Panc1 (cell line): ENCODE results near the gene SYT17. TPM values are rescaled to one million over a fixed set of nuclear protein-coding genes. Genes with fewer than 3 reads are reported as not detected.

Source experiments
- ATAC-seq: fragments of 200-7000 bp; cut with Tn5 transposase; 2 replicates; pipeline ENCODE4 v1.9.1; 2020; ENCODE audit warnings: mild to moderate bottlenecking, moderate library complexity
- BruUV-seq: library from RNA; stranded (reverse); fragments of 400-500 nt; replicated peaks from 2 replicates; lab custom pipeline; 2021; lab: Mats Ljungman, UMichigan
- CTCF ChIA-PET: fragments of 300-600 bp; sonication (Branson Sonifier 250); formaldehyde crosslinking; loops from one replicate; lab custom pipeline; 2022; ENCODE audit warnings: antibody characterized with exemption; lab: Charles Lee
- POLR2A ChIA-PET: fragments of 300-600 bp; sonication (Branson Sonifier 250); formaldehyde crosslinking; loops from one replicate; lab custom pipeline; 2022; ENCODE audit warnings: antibody characterized with exemption; lab: Charles Lee
- DNase-seq: peaks from one replicate; pipeline ENCODE4 v3.0.0-alpha.2; 2010; ENCODE audit warnings: low read depth, low spot score
- H3K27ac ChIP-seq: 2 replicates; pipeline ENCODE4 v1.5.1; 2011; ENCODE audit warnings: mild to moderate bottlenecking, low read length, inconsistent platforms
- H3K27me3 ChIP-seq: fragments of 200-500 bp; sonication (Bioruptor generic); 2 replicates; pipeline ENCODE4 v1.6.0; 2014; ENCODE audit warnings: low read length, inconsistent platforms; ENCODE audit not compliant: control insufficient read depth, insufficient read depth
- H3K36me3 ChIP-seq: fragments of 200-500 bp; sonication (Bioruptor generic); 2 replicates; pipeline ENCODE4 v1.5.1; 2014; ENCODE audit warnings: inconsistent platforms, mild to moderate bottlenecking, low read length, moderate library complexity; ENCODE audit not compliant: control insufficient read depth, insufficient read depth
- H3K4me1 ChIP-seq: 2 replicates; pipeline ENCODE4 v1.5.1; 2011; ENCODE audit warnings: inconsistent platforms, mild to moderate bottlenecking, low read length, moderate library complexity; ENCODE audit not compliant: control insufficient read depth, insufficient read depth
- H3K4me3 ChIP-seq, 2 experiments: 2 replicates each; pipeline ENCODE4 v1.5.1; 2011 to 2012; ENCODE audit warnings: low read depth in 2 of 2, low read length in 2 of 2, mild to moderate bottlenecking in 2 of 2, inconsistent platforms in 1 of 2, moderate library complexity in 1 of 2
- H3K9me3 ChIP-seq: fragments of 200-500 bp; sonication (Bioruptor generic); 2 replicates; pipeline ENCODE4 v1.5.1; 2014; ENCODE audit warnings: low read depth, mild to moderate bottlenecking, inconsistent platforms, low read length, moderate library complexity; ENCODE audit not compliant: control insufficient read depth, insufficient read depth
- CTCF ChIP-seq: fragments of 450-650 bp; IDR thresholded peaks from 2 replicates; pipeline ENCODE4 v1.5.1; 2017; ENCODE audit warnings: mild to moderate bottlenecking
- POLR2AphosphoS5 ChIP-seq: IDR thresholded peaks from 2 replicates; pipeline ENCODE4 v1.6.1; 2012; ENCODE audit warnings: mild to moderate bottlenecking, low read depth, low read length, moderate library complexity
- REST ChIP-seq, 2 experiments: IDR thresholded peaks; 2 replicates each; pipeline ENCODE4 v1.6.1; 2011 to 2012; ENCODE audit warnings: low read depth in 2 of 2, control low read depth in 1 of 2, low read length in 1 of 2, mild to moderate bottlenecking in 1 of 2, moderate library complexity in 1 of 2; ENCODE audit not compliant: insufficient read depth in 1 of 2
- SIN3A ChIP-seq: IDR thresholded peaks from 2 replicates; pipeline ENCODE4 v1.6.1; 2012; ENCODE audit warnings: low read depth, mild to moderate bottlenecking, low read length, moderate library complexity, borderline replicate concordance; ENCODE audit not compliant: insufficient read depth
- TCF7L2 ChIP-seq: IDR thresholded peaks from 2 replicates; pipeline ENCODE4 v1.6.1; 2011; ENCODE audit warnings: mild to moderate bottlenecking, low read depth, low read length, inconsistent platforms
- in situ Hi-C: cut with HindIII; loops from 2 replicates; pipeline ENCODE4 v1.10.0; 2016; ENCODE audit warnings: low sequenced_read_pairs, low pct_unique_long_range_greater_than_20kb
- intact Hi-C: fragments of 100-400 bp; cut with micrococcal nuclease; formaldehyde crosslinking; loops from one replicate; pipeline ENCODE4 v1.10.0; 2022; ENCODE audit not compliant: unreplicated experiment
- total RNA-seq: library from RNA; stranded (reverse); gene quantifications from one replicate; pipeline ENCODE4 v1.2.1, GENCODE V29; 2021; ENCODE audit not compliant: unreplicated experiment

The SYT17 gene
- total RNA-seq, 1 experiment from 2014 or later, result 5.4 TPM

GRCh38 chr16:19184823-19185509 lies 16.9 kb downstream of the SYT17 start:
- Histone ChIP-seq H3K4me3 (no peak overlapping the region), H3K36me3 (no peaks in the 10 kb centered on the region), H3K9me3 (no peaks in the 10 kb centered on the region), H3K27ac (no peak overlapping the region), H3K27me3 (no peaks in the 10 kb centered on the region), H3K4me1 (no peaks in the 10 kb centered on the region)
- ATAC-seq (no peak), DNase-seq (no peak)
- ChIA-PET CTCF (interaction anchor here (0.7 kb wide), 2 partner anchors 112 to 204 kb away, joined by 4 to 10 read pairs; no protein-coding TSS in a partner anchor), POLR2A (interaction anchor here (0.7 kb wide), 1 partner anchor 34 kb away, joined by 5 read pairs; no protein-coding TSS in a partner anchor)
- no TSS peak for BruUV-seq
- intact Hi-C loops (loop anchor here (5.0 kb wide), 1 partner anchor 98 kb away; no protein-coding TSS in a partner anchor), in situ Hi-C loops (no loop called here)
- no peak for TF ChIP-seq POLR2AphosphoS5
- no peak for TF ChIP-seq TCF7L2

GRCh38 chr16:19185510-19185851 lies 17.4 kb downstream of the SYT17 start:
- in situ Hi-C loops, result no loop called here
- TF ChIP-seq TCF7L2 (no peak), CTCF (no peak), POLR2AphosphoS5 (no peak), REST (IDR thresholded peaks at IDR 0.05; ENCODE audit: insufficient read depth in 1 of 2, low read depth in 2 of 2, low read length in 1 of 2) (no peak), SIN3A (no peak)
- DNase-seq (no peak), ATAC-seq (no peak)
- Histone ChIP-seq H3K4me1 (no peaks in the 10 kb centered on the region), H3K27ac (no peak overlapping the region), H3K9me3 (no peaks in the 10 kb centered on the region), H3K4me3 (no peak overlapping the region), H3K27me3 (no peaks in the 10 kb centered on the region), H3K36me3 (no peaks in the 10 kb centered on the region)
- intact Hi-C loops, result no loop called here
- no TSS peak for BruUV-seq
- ChIA-PET POLR2A (interaction anchor here (0.7 kb wide), 1 partner anchor 35 kb away, joined by 5 read pairs; no protein-coding TSS in a partner anchor), CTCF (interaction anchor here (0.6 to 0.7 kb wide), 3 partner anchors 26 to 204 kb away, joined by 3 to 10 read pairs (median 4); no protein-coding TSS in a partner anchor)

- in situ Hi-C loops, result no loop called here
- Histone ChIP-seq H3K9me3 (no peaks in the 10 kb centered on the region), H3K36me3 (no peaks in the 10 kb centered on the region), H3K4me3 (no peak overlapping the region), H3K27me3 (no peaks in the 10 kb centered on the region), H3K4me1 (no peaks in the 10 kb centered on the region), H3K27ac (no peak overlapping the region)
- POLR2A ChIA-PET, result interaction anchor here (0.6 kb wide), 1 partner anchor 167 kb away, joined by 5 read pairs; no protein-coding TSS in a partner anchor
- no TSS peak for BruUV-seq
- ATAC-seq (no peak), DNase-seq (no peak)
- TF ChIP-seq REST (IDR thresholded peaks at IDR 0.05; ENCODE audit: insufficient read depth in 1 of 2, low read depth in 2 of 2, low read length in 1 of 2) (no peak), POLR2AphosphoS5 (no peak), TCF7L2 (no peak), CTCF (no peak), SIN3A (no peak)
- intact Hi-C loops, result no loop called here
- CTCF ChIA-PET, result no interaction called here
Observed at GRCh38 chr16:19186408-19186807, 18.4 kb downstream of the SYT17 start.
